GM21825 (cell line): ENCODE data around the gene CD46.

Source experiments
- ATAC-seq: cut with Tn5 transposase; IDR thresholded peaks from one replicate; pipeline ENCODE4 v1.9.1; 2021; ENCODE audit warnings: mild to moderate bottlenecking, moderate library complexity; ENCODE audit not compliant: unreplicated experiment

Gene CD46

DNA sequence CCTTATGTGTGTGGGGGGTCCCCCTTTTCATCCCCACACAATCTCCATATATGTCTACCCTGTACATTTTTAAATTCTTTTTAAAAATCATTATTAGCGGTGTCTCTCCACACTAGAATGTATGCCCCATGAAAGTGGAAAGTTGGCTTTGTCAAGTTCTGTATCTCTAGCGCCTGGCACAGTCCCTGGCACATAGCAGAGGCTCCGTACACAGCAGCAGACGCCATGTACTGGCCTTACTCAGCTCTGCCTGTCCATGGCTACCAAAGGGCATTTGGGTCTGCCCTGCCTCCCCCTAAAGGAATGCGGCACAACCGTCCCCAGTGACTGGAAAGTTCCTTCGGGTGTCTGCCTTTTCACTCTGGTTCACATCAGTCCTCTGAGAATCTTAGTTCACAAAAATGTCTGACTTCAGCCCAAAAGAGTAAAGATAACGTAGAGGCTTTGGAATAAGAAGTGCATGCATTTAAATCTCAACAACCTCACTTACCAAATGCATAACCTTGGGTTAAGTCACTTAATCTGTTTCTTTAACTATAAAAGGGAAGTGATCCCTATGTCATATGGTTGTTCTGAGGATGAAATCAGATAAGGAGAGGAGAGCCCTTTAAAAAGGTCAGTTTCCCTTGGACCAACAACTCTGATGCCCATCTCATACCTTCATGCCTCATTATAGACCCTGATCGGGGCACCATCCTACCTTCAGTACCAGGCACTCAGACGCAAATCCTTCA is 61.1 kb downstream of the CD46 start:
- no peak for ATAC-seq

DNA sequence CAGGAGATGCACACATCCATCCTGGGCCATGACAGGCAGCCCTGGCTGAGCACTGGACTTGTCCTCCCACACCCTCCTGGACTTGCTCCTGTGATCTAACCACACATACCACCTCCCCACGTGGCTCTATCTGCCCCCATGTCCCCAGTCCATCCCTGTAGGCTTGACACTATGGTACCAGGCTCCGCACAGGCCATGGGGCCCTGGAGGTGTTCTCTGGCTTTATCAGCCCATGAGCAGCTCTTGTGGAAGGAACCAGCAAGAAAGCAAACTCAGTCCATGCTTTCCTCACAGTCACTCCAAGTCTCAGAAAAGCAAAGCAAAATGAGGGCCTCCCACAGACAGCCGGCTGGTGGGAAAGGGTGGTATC is 61.6 kb downstream of the CD46 start:
- ATAC-seq = no peak

DNA sequence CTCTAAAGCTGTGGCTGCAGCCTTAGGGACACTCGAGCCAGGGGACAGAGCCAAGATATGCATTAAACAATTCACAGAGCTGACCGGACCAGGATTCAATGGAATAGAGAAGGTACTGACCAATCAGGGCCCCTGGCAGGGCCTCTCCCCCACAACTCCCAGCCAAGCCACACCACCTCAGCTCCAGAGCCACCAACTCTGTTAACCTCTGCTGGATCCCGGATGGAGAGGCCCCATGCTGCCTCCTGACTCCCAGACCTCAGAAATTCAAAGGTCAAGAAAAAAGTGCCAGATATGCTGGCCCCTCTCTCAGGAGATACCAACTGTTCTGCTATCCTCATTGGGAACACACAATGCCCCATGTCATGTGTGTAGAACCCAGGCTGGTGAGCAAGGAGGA is 62.1 kb downstream of the CD46 start:
- no peak for ATAC-seq

DNA sequence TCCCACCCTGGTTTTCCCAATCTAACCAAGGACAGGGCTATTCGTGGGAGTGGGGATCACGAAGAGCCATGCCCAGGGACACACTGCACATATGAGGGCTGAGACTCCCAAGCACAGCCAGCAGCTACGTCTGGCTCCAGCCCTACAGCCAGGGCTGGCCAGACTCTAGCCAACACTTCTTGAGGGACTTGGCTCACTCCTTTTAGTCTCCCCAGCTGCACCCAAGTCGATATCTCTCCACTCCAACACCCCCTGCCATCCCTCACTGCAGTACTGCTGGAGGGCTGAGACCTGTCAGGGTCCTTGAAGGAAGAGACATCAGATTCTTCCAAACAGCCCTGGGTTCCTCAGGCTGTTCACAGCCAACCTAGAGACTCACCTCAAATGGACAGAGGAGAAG is 62.6 kb downstream of the CD46 start:
- ATAC-seq = no peak

DNA sequence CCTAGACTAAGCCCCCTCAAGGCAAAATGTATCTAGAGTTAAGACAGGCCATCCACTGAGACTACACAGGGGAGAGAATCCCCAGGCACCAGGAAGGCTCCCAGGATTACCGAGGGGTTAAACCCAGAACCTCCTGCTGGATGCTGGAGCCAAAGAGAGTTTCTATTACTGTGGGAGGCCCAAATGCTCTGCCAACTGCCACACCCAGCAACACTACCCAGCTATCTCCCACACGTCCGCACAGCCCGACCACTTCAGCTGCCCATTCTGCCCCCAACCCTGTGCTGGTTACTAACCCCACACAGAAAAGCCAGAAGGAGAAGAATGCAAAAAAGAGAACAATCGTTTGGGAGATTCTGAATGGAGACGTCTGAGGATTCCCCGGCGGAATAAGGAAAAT is 63.6 kb downstream of the CD46 start:
- ATAC-seq = no peak

DNA sequence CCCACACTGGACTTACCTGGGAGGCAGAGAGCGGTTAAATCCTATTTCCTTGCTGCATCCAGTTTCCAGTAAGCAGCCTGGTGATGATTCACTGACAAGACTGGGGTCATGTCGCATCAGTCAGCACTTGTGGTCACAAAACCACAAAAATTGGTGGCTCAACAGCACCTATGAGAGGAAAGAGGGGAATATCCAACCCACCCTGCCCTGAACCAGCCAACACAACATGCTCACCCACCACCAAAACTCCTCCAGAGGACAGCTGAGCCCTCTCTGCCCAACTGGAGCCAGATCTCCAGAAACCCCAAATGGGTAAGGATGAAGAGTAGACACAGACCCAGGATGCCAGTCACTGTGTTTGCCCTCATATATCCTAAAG is 64.0 kb downstream of the CD46 start:
- ATAC-seq = no peak

DNA sequence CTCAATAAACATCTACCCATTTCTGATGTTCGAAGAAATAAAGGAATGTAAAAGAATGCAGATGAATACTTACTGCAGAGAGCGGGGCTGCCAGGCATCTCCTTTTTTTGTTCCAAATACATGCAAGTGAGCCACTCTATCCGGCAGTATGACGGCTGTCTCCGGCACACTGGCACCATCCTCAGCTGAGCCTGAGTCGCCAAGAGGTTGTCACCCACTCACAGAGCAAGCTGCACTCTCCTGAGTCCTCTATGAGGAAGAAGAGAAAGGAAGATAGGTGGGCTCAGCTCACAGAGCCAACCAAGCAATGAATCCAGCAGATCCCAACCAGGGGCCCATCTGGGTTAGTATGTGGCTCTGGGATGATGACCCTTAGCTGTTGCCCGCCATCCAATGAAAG is 65.3 kb downstream of the CD46 start:
- no peak for ATAC-seq

DNA sequence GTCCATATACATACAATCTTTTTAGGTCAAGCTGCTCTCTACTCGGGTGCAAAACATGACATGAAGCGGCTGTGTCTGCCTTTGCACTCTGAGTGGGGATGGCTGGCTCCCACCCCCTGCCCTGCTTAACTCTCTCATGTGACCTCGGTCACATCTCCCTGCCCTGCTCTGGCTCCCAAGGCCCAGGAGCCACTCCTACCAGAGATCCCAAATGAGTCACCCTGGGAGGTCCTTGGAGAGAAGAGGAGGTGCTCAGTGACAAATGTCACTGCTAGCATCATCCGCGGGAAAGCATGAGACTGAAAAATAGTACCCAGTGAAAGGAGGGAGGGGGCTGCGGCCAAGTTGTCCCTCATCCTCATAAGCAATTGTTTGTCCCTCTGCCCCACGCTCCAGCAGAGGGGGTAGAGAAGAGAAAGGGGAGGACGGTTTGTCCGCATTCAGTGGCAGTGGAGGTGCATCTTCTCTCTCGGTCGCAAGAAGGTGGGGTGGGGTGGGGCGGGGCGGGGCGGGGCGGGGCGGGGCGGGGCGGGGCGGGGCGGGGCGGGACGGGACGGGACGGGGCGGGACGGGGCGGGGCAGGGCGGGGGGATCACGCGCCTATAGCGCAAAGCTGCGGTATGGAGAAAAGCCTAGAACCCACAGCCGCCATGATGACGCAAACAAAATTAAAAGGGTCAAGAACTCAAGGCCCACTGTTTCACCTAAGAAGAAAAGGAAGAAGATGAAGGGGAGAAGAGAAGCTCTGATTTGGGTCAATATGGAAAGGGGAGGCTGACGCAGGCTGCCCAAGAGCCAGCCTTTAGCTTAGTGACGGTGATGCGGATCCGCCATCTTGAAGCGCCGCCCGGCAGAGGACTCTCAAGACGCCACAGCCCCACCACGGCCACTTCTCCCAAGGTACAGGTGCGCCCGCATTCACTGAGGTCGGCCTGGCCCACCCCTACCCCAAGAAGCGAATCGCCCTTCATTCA is 66.2 kb downstream of the CD46 start:
- ATAC-seq = no peak

DNA sequence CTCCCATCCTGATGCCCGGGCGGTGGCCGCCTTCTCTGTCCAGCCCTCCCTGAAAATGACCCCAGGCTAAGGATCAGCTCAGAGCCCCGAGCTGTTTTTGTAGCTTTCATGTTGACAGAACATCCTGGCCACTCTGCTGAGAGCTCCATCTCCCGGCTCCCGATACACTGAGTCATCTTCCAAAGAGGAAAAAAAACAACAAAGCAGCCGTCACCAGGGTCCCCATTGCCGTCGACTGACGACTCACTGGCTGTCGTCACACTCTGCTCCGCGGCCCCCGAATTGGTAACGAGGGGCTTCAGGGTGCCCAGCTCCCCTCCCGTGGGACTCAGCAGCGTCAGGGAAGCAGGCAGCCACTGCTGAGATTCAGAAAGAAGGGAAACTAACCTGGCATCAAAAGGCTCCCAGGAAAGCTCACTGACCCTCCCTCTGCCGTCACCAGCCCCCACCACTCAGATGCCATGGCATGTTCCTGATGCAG is 67.2 kb downstream of the CD46 start:
- ATAC-seq = no peak

DNA sequence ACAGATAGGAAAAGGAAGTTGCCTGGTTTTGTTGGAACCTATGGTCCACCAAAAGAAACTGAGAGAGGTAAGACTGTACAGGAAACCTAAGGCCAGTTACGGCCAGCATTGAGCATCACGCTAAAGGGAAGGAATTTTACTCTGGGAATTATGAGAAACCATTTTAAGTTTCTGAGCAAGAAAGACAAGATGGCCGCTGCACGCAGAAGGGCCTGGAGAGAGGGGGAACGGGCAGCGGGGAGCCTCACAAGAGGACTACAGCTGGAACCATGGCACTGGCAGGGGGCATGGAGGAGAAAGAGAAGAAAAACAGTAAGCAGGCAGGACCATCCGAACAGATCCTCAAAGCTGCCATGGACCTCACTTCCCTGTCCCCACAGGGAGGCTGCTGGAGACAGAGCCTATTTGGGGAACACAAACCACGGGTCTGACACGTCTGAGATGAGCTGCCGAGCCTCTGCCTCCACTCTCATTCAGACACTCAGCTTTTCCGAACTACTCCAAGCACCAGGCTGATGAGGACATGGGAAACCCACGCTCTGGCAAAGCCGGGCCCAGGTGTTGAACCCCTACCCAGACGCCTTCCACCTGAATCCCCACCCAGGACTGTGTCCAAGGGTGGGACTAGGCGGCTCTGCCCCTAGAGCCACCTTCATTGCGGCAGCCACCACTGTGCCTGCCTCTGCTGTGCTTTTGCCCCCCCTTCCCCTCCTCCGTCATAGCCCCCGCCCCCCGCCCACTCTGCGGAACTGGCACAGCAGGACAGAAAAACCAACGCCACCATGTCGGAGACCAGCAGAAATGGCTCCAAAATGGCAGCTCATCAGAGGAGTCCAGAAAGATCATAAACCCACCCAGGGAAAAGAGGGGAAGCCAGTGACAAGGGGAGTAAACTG is 69.0 kb downstream of the CD46 start:
- ATAC-seq = no peak

DNA sequence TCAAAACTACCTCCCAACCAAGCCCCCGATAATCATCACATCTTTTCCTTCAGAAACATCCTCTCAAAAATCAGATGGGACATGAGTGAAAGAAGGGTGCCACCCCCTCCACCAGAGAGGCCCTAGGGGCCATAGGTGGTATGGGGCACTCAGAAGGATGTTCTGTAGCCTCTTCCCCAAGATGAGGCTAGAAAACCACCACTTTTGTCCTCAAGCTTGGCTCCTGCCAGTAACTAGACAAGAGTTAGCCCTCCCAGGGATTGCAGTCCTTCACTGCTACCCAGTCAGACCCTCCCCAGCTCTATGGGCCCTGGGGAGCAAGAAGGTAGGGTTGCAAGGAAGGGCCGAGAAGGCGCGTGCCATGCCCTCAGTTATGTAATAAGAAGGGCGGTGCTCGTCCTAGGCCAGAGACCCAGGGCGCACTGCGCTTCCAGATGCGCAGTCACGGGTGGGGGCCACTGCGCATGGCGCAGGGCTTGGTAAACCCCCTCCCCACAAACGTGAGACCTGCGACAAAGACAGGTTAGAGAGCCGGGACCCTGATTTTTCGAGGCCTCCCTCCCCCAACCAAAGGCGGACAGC is 69.7 kb downstream of the CD46 start:
- ATAC-seq = no peak

DNA sequence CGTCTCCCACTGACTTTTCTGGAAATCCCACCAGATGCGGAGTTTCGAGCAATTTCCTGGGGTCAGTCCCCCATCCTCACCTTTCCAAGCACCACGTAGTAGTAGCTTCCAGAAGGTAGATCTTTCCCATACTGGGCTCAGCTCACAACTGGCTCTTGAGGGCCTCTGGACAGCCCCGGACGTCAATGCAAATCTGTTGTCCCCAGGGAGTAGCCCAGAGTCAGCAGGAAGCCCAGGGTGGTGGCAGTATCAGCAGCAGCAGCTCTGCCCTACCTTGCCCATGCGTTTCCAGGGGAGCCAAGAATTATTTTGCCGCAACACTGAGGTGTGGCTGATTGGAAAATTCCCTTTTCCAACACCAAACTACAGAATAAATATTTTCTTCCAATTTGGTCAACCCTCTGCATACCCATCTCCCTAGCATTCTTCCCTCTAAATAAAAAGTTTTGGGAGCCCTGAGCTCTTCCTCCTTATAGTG is 70.3 kb downstream of the CD46 start:
- peak; percentile 37 for ATAC-seq

DNA sequence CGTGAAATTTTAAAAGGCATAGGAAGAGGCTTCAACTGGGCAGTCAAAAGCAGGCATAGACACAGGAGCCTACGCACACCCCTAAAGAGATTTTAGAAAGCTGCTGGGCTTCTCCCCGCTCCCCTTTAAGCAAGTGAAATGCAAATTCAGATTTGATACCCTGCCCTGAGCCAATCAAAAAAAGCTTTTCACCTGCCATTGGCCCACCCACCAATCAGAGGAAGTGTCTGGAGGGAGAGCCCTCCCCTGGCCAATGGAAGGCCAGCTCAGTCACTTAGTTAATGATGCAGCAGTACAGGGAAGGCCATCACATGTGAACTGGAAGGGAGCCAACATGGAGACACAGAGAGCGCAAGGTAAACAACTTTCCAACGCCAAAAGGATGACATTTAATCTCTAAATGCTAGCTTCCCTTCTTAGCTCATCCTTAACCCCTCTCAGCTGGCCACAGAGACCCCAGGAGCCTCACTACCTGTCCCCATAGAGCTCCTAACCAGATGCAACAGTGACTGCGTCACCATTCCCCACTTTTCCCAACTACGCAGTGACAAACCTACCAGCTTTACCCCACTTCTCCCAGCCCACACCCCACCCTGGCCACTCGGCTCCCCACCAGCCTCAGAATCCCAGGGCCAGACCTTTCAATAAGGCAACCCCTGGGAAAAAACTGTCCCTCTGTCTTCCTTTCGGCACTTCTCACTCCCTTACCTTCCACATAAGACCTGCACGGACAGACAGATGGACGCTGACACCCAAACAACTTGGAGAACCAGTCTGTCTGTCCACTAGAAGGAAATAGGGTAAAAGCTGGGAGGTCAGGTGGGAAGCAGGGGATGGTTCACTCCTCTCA is 71.0 kb downstream of the CD46 start:
- peak; percentile 57 for ATAC-seq

DNA sequence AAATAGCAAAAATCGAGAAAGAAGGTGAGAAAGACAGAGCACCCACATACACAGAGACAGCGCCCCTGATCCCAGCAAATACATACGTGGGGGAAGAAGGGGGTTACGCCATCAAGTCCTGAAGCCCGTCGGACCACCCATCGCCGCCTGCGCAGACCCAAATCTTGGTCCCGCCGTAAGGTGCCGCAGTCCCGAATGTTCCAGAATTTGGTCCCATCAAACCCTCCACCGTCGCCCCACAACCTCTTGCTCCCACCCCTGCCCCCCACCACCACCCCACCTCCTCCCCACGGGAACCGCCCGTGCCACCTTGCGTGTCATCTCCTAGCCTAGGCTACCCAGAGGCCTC is 71.7 kb downstream of the CD46 start:
- no peak for ATAC-seq

DNA sequence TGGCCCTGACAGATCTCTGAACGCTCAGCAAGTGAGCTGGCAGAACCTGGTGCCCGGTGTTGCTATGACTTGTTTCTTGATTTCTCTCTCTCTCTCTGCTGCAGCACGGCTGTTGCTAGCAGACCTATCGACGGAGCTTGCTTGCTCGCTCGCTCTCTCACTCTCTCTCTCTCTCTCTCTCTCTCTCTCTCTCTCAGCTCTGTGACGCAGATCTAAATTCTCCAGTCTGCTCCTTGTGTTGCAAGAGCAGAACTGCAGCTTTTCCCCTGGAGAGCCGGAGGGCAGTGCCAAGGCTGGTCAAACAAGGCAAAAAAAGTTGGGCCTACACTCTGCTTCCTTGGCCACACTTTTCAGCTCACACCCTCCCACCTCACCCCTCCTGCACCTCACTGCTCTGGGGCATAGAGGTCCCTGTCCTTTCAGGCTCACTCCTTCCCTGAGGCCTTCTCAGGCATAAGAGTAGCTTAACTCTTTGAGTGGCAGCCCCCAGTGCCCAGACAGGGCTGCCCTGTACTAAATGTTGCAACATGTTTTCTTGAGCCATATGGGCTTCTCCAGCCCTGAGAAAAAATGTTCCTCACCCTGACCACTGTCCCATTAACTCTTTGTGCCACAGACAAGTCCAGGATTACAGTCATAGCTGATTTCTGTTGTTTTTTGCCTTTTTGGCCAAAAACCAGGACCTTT is 72.2 kb downstream of the CD46 start:
- ATAC-seq = peak; percentile 21

DNA sequence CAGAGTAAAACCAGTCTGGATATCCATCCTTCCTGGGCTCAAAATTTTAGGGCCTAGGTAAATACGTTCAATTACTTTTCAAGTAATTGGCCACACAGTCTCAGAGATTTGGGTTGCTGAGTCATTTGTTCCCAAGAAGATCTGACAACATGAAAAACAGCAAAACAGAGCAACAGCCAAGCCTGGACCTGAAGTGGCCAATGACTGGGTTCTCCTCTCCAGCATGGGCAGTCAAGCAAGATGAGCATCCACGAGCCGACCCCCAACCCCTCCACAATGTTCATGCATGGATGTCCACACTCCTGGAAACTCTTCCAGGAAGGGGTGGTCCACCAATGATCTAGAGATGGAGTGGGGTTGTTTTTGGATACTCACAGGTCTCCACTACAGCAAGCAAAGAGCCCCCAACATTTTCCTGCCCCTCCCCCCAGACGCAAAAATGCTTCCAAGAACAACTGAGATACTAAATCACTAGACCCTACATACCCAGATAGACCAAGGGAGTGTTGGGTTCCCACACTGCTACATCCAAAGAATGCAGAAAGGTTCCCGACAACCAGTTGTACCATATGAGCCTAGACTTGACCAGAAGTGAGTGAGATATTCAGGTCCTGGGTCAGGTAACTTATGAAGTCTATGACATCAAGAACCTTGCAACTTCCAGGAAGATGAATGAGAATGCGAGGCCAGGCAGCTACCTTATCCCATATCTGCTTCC is 73.0 kb downstream of the CD46 start:
- ATAC-seq = no peak

DNA sequence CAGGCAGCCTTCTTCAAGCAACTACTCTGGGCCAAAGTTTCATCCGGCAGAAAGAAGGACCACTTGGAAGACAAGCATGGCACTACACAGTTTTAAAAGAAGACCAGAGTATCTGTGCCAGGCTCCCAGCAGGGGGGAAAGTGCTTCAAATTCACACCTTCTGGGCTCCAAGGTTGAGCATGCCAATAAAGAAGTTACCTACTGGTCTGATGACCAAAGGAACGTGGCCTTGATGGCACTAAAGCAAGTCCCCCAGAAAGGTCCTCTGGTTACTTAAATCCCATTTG is 73.5 kb downstream of the CD46 start:
- ATAC-seq = no peak

DNA sequence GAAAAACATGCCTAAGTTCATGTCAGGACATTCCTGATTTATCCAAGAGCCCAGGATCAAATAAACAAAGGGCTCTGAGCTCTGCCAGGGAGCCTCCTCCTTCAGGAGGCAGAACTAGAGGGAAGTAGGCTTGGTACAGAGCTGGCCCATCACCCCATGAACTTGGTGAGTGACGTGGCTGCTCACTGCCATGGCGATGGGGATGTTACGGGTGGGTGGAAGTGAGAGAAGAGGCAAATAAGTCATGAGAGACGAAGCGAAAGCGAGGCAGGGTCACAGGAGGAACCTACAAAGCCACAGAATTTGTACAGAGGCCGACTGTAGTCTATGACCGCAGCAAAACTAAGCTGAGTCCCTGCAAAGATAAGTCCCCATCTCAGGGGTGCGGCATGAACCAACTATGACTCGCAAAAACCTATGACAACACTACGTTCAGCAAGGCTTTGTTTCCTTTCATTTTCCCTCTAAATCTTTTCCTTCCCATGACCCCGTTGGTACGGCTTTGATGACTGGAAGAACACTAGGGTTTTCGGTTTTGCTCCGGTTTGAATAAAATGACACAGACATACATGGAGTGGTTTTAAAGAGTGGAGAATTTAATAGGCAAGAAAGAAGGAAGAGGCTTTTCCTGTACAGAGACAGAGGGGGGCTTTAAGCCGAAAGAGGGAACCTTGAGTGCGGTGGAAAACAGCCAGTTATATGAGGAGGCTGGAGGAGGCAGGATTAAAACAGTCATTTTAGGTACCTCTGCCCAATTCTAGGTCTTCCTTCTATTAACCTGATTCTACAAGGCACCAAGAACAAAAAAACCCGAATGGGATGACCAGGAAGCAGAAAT is 74.1 kb downstream of the CD46 start:
- peak; percentile 59 for ATAC-seq
